Thyroid gland (tissue), 4 donors: ENCODE data around the gene WDCP. TPM values are rescaled to one million over a fixed set of nuclear protein-coding genes. Genes with fewer than 3 reads are reported as not detected.
"Not testable (repeated sequence)": the region's sequence is repeated elsewhere in the genome, so short reads cannot be mapped to it uniquely, and the experiment has no call there.

Source experiments
- DNase-seq, 2 donors: peaks; one replicate each; pipeline ENCODE4 v3.0.0-alpha.2; 2019
- H3K27ac ChIP-seq, 3 donors: fragments of 200-600 bp; sonication (generic); 1 replicate in 2 of 3; 2 replicates in 1 of 3; pipeline ENCODE4 v1.5.1; 2016 to 2019; ENCODE audit warnings: mild to moderate bottlenecking in 1 of 3, moderate library complexity in 1 of 3
- H3K27me3 ChIP-seq: fragments of 200-600 bp; sonication (generic); one replicate; pipeline ENCODE4 v1.5.1; 2019
- H3K36me3 ChIP-seq, 2 donors: fragments of 200-600 bp; sonication (generic); one replicate each; pipeline ENCODE4 v1.5.1; 2016 to 2019
- H3K4me1 ChIP-seq, 2 donors: fragments of 200-600 bp; sonication (generic); one replicate each; pipeline ENCODE4 v1.5.1; 2017 to 2019
- H3K4me3 ChIP-seq, 3 donors: fragments of 200-600 bp; sonication (generic); replicated peaks in 1 of 3; 1 replicate in 2 of 3; 2 replicates in 1 of 3; pipeline ENCODE4 v1.5.1; 2016; ENCODE audit warnings: mild to moderate bottlenecking in 1 of 3
- H3K9me3 ChIP-seq: fragments of 200-600 bp; sonication (generic); one replicate; pipeline ENCODE4 v1.5.1; 2017
- CTCF ChIP-seq, 6 experiments: fragments of 200-600 bp in 3 of 6; fragments of 450-650 bp in 3 of 6; sonication (generic) in 3 of 6; IDR thresholded peaks; one replicate each; pipeline ENCODE4 v1.5.1; 2016 to 2019; ENCODE audit warnings: antibody characterized with exemption in 6 of 6, mild to moderate bottlenecking in 2 of 6, inconsistent platforms in 1 of 6, moderate library complexity in 1 of 6
- POLR2A ChIP-seq, 2 donors: fragments of 450-650 bp; IDR thresholded peaks; one replicate each; pipeline ENCODE4 v1.6.1; 2017; ENCODE audit warnings: antibody characterized with exemption in 2 of 2, mild to moderate bottlenecking in 2 of 2, moderate library complexity in 1 of 2
- WGBS, 2 donors: methylation state at CpG; one replicate each; pipeline ENCODE4 v1.1.5; 2017; 5-methylcytosine and 5-hydroxymethylcytosine counted together
- intact Hi-C: fragments of 100-400 bp; cut with DNase I; formaldehyde crosslinking; loops from one replicate; pipeline ENCODE4 v1.15.1; 2023
- total RNA-seq, 4 donors: library from RNA; depleted of rRNA; stranded (reverse); fragments of >200 nt; gene quantifications; one replicate each; pipeline ENCODE4 v1.2.3, GENCODE V29; 2016

The WDCP gene
- total RNA-seq, result 1 to 10 TPM; 3.0 to 6.0 (median 4.6) TPM

DNA sequence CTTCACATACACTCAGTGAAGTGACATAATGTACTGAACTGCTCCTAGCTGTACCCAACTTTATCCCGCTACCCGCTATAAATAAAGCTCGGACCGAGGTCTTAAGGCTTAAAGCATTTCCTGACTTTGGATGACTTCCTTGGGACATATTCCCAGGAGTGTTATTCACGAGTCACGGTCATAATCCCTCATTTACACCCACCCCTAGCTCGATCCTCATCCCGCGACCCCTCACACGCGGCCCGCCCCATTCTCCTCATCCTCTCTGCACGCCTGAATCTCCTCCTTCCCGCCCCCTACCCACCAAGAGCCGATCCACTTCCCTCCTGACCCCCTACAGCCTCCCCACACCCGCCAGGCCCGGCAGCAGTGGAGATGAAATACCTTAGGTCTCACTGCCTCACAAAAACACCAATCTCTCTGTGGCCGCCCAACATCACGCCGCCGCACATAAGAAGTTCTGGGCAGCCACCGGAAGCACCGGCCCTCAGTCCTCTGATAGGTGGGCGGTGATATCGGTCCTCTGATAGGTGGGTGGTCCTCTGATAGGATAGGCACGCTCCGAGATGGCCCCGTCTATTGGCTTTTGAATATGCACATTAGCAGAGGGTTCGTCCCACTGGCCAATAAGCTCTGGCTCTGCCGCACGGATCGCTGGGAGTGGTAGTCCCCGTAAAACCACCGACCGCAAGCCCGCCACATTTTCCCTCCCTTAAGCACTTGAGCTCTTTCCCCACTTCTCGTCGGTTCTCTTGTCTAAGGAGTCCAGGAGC, at the start of gene WDCP:
WDCP (minus strand) TSS at position 462 of the 773 bp plus-strand sequence. CDS start 7,897 bp downstream, outside the sequence.
- 0 to 1% methylated on average over 35 to 37 of the region's 38 CpGs for WGBS, 2 donors
- TF ChIP-seq CTCF (IDR thresholded peaks at IDR 0.05), result no peak
- peak in 1 of 2 donors; percentile 83 for TF ChIP-seq POLR2A (IDR thresholded peaks at IDR 0.05)

GRCh38 chr2:24095171-24095677, 48.0 kb upstream of the WDCP start:
- intact Hi-C loops, DNase-seq, H3K27ac ChIP-seq, H3K9me3 ChIP-seq, H3K4me1 ChIP-seq, H3K4me3 ChIP-seq, H3K36me3 ChIP-seq, H3K27me3 ChIP-seq: not testable (repeated sequence)
- WGBS, 2 donors, result 74 to 86% methylated on average over 15 to 17 of the region's 17 CpGs

More for the DNA sequence above, at the start of gene WDCP:
- no peaks in the 10 kb centered on the region for H3K9me3 ChIP-seq
- peak within 1 kb of the TSS; percentile 19 to 52 (median 33) for H3K4me3 ChIP-seq
- intact Hi-C loops, result no loop called here
- H3K36me3 ChIP-seq, result no peaks in the 10 kb centered on the region
- peak within 1 kb of the TSS in 1 of 3 donors; percentile 42 for H3K27ac ChIP-seq
- peak; percentile 96 to 97 for DNase-seq
- peaks cover 8 to 18% of the 10 kb centered on the region in 2 donors for H3K4me1 ChIP-seq
- no peaks in the 10 kb centered on the region for H3K27me3 ChIP-seq

DNA sequence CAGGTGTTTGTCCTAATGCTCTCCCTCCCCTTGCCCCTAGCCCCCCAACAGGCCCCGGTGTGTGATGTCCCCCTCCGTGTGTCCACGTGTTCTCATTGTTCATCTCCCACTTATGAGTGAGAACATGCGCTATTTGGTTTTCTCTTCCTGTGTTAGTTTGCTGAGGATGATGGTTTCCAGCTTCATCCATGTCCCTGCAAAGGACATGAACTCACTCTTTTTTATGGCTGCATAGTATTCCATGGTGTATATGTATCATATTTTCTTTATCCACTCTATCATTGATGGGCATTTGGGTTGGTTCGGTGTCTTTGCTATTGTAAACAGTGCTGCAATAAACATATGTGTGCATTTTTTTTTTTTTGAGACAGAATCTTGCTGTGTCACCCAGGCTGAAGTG, 46.1 kb upstream of the WDCP start:
- DNase-seq, H3K4me1 ChIP-seq, H3K36me3 ChIP-seq, H3K27me3 ChIP-seq, intact Hi-C loops, H3K27ac ChIP-seq, H3K9me3 ChIP-seq, H3K4me3 ChIP-seq: not testable (repeated sequence)
- WGBS, 2 donors, result 99% methylated on average over 5 of the region's 5 CpGs

DNA sequence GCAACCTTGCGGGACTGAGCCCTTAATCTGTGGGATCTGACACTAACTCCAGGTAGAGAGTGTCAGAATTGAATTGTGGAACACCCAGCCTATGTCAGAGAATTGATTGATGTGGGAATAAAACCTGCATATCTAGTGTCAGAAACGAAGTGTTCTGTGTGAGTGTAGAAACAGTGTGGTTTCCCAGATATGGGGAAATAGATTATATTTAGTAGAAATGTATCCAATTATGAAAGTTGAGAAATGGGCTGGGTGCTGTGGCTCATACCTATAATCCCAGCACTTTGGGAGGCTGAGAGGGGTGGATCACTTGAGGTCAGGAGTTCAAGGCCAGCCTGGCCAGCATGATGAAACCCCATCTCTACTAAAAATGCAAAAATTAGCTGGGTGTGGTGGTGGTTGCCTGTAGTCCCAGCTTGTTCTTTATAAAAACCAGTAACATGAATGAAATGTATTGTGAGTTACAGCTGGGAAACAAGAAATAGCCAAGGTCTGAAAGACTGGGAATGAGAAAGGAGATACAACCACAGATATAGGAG, 41.7 kb upstream of the WDCP start:
- no peaks in the 10 kb centered on the region for H3K9me3 ChIP-seq
- no peak overlapping the region for H3K27ac ChIP-seq
- DNase-seq, result no peak
- intact Hi-C loops, result loop anchor here (10.0 kb wide), 1 partner anchor 264 kb away; no protein-coding TSS in a partner anchor
- WGBS, 2 donors, result 89% methylated on average over 2 of the region's 2 CpGs
- TF ChIP-seq CTCF (IDR thresholded peaks at IDR 0.05) (no peak), POLR2A (IDR thresholded peaks at IDR 0.05) (no peak)
- no peak overlapping the region for H3K4me3 ChIP-seq
- H3K36me3 ChIP-seq, result no peaks in the 10 kb centered on the region
- no peaks in the 10 kb centered on the region for H3K27me3 ChIP-seq
- H3K4me1 ChIP-seq, result peaks cover 6 to 7% of the 10 kb centered on the region in 2 donors

GRCh38 chr2:24087032-24087431, 39.8 kb upstream of the WDCP start:
- intact Hi-C loops, result loop anchor here (10.0 kb wide), 1 partner anchor 262 kb away; no protein-coding TSS in a partner anchor
- H3K9me3 ChIP-seq, result no peaks in the 10 kb centered on the region
- no peak for DNase-seq
- TF ChIP-seq CTCF (IDR thresholded peaks at IDR 0.05) (no peak), POLR2A (IDR thresholded peaks at IDR 0.05) (no peak)
- H3K27me3 ChIP-seq, result no peaks in the 10 kb centered on the region
- no peak overlapping the region for H3K27ac ChIP-seq
- no peaks in the 10 kb centered on the region for H3K36me3 ChIP-seq
- WGBS, 2 donors, result 87 to 93% methylated on average over 3 of the region's 3 CpGs
- no peak overlapping the region for H3K4me3 ChIP-seq
- H3K4me1 ChIP-seq, result peaks cover 11 to 13% of the 10 kb centered on the region in 2 donors

DNA sequence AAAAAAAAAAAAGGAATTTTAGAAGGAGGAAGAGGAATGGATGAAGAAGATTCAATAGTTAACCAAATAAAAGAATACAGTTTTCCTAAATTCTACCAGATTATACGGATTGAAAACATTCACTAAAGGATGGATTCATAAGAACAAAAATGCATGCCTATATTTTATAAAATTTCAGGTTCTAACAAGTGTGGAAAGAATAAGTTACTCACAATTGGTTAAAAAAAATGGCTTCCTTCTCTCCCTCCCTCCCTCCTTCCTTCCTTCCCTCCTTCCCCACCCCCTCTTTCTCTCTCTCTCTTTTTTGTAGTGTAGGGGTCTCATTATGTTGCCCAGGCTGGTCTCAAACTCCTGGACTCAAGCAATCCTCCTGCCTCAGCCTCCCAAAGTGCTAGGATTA, 39.0 kb upstream of the WDCP start:
- no peaks in the 10 kb centered on the region for H3K9me3 ChIP-seq
- TF ChIP-seq POLR2A (IDR thresholded peaks at IDR 0.05), result no peak
- no peak for TF ChIP-seq CTCF (IDR thresholded peaks at IDR 0.05)
- H3K27me3 ChIP-seq, result no peaks in the 10 kb centered on the region
- DNase-seq, result no peak
- no peak overlapping the region for H3K27ac ChIP-seq
- intact Hi-C loops, result loop anchor here (10.0 kb wide), 1 partner anchor 261 kb away; no protein-coding TSS in a partner anchor
- WGBS, 2 donors, result 73 to 89% methylated on average over 1 of the region's 1 CpG
- H3K36me3 ChIP-seq, result no peaks in the 10 kb centered on the region
- H3K4me3 ChIP-seq, result no peak overlapping the region
- peaks cover 11 to 13% of the 10 kb centered on the region in 2 donors for H3K4me1 ChIP-seq
